ENCODE results near the gene STX18. TPM values are rescaled to one million over a fixed set of nuclear protein-coding genes. Genes with fewer than 3 reads are reported as not detected.

Gene STX18
- total and polyA plus RNA-seq, 2 experiments from 2014 or later, result 15.9 to 18.1 TPM

- TF ChIP-seq, protein P1, sequence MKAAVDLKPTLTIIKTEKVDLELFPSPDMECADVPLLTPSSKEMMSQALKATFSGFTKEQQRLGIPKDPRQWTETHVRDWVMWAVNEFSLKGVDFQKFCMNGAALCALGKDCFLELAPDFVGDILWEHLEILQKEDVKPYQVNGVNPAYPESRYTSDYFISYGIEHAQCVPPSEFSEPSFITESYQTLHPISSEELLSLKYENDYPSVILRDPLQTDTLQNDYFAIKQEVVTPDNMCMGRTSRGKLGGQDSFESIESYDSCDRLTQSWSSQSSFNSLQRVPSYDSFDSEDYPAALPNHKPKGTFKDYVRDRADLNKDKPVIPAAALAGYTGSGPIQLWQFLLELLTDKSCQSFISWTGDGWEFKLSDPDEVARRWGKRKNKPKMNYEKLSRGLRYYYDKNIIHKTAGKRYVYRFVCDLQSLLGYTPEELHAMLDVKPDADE (IDR thresholded peaks at IDR 0.05), result no peak
Observed at GRCh38 chr4:4436244-4436823, 105.5 kb downstream of the STX18 start (continued).

GRCh38 chr4:4433941-4434340 lies 107.9 kb downstream of the STX18 start:
- no peaks in the 10 kb centered on the region for H3K9me2 ChIP-seq (ENCODE audit: insufficient read depth)
- ATAC-seq (no peak), DNase-seq (ENCODE audit: low spot score) (no peak)
- TF ChIP-seq ZNF331 (CRISPR knock-in tag; IDR thresholded peaks at IDR 0.05; ENCODE audit: low read depth), result no peak
- TF ChIP-seq, protein P1 (IDR thresholded peaks at IDR 0.05), result no peak
- no peak for TF ChIP-seq NANOG (IDR thresholded peaks at IDR 0.05; ENCODE audit: borderline replicate concordance)
- peaks cover 7% of the 10 kb centered on the region; the same call in 2 of the 3 replicates for H3K4me1 Mint-ChIP-seq
- H3K27ac Mint-ChIP-seq, result no peak overlapping the region
- no peak overlapping the region for H3K27ac ChIP-seq (ENCODE audit: low read depth)
- H3K4me2 ChIP-seq, result no peak overlapping the region
- peaks cover 10% of the 10 kb centered on the region for H3K27me3 Mint-ChIP-seq (ENCODE audit: insufficient read depth, low read depth, poor library complexity)
- H3K79me2 ChIP-seq (replicated peaks; ENCODE audit: insufficient read depth), result no peaks in the 10 kb centered on the region
- no peaks in the 10 kb centered on the region for H3K9me3 Mint-ChIP-seq
- 0 out of 3 replicates have a peak, but pooled peaks cover 3% of the 10 kb centered on the region for H3K36me3 Mint-ChIP-seq (ENCODE audit: low read depth)
- H3K4me1 ChIP-seq (ENCODE audit: insufficient read depth), result peaks cover 4% of the 10 kb centered on the region; the same call in 1 of the 2 replicates
- H4K20me1 ChIP-seq (replicated peaks; ENCODE audit: insufficient read depth), result no peaks in the 10 kb centered on the region
- no peaks in the 10 kb centered on the region for H3K27me3 ChIP-seq (ENCODE audit: insufficient read depth)
- H2AFZ ChIP-seq, result no peak overlapping the region
- H3K4me3 Mint-ChIP-seq, result no peak overlapping the region
- no peaks in the 10 kb centered on the region for H3K36me3 ChIP-seq (ENCODE audit: insufficient read depth)
- H3K4me3 ChIP-seq, result no peak overlapping the region
- no peaks in the 10 kb centered on the region for H3F3A ChIP-seq (replicated peaks; ENCODE audit: low read depth)

- H3F3A ChIP-seq (replicated peaks; ENCODE audit: low read depth), result peaks cover 7% of the 10 kb centered on the region
- H3K79me2 ChIP-seq (replicated peaks; ENCODE audit: insufficient read depth), result no peaks in the 10 kb centered on the region
- H3K27me3 ChIP-seq (ENCODE audit: insufficient read depth), result no peaks in the 10 kb centered on the region
- H3K4me1 Mint-ChIP-seq, result peaks cover 19% of the 10 kb centered on the region
- no peaks in the 10 kb centered on the region for H3K36me3 Mint-ChIP-seq (ENCODE audit: low read depth)
- no peak overlapping the region for H3K27ac ChIP-seq (ENCODE audit: low read depth)
- no peaks in the 10 kb centered on the region for H3K36me3 ChIP-seq (ENCODE audit: insufficient read depth)
- H3K4me3 ChIP-seq, result no peak overlapping the region
- ATAC-seq (no peak), DNase-seq (ENCODE audit: low spot score) (no peak)
- H3K27ac Mint-ChIP-seq, result no peak overlapping the region
- no peaks in the 10 kb centered on the region for H3K9me2 ChIP-seq (ENCODE audit: insufficient read depth)
- peaks cover 15% of the 10 kb centered on the region for H3K27me3 Mint-ChIP-seq (ENCODE audit: insufficient read depth, low read depth, poor library complexity)
- no peak overlapping the region for H2AFZ ChIP-seq
- TF ChIP-seq NANOG (IDR thresholded peaks at IDR 0.05; ENCODE audit: borderline replicate concordance) (no peak), ZNF331 (CRISPR knock-in tag; IDR thresholded peaks at IDR 0.05; ENCODE audit: low read depth) (no peak)
- no peak overlapping the region for H3K4me2 ChIP-seq
- H3K4me3 Mint-ChIP-seq, result no peak overlapping the region
- no peaks in the 10 kb centered on the region for H4K20me1 ChIP-seq (replicated peaks; ENCODE audit: insufficient read depth)
- H3K4me1 ChIP-seq (ENCODE audit: insufficient read depth), result peaks cover 14% of the 10 kb centered on the region
- no peaks in the 10 kb centered on the region for H3K9me3 Mint-ChIP-seq
Observed at GRCh38 chr4:4432341-4433125, 109.3 kb downstream of the STX18 start.
